Heart left ventricle (tissue), 13 donors: ENCODE measurements around the gene MAP3K10.

Experiments
- CTCF ChIP-seq, 12 donors: fragments of 200-600 bp; sonication (generic) in 4 of 12; IDR thresholded peaks; one replicate each; pipeline versions ENCODE4 v1.5.0 to v1.8.0; 2018 to 2022; ENCODE audit warnings: antibody characterized with exemption in 12 of 12, mild to moderate bottlenecking in 5 of 12
- POLR2A ChIP-seq, 2 donors: fragments of 450-650 bp; IDR thresholded peaks; one replicate each; pipeline ENCODE4 v1.6.1; 2017; ENCODE audit warnings: antibody characterized with exemption in 2 of 2, mild to moderate bottlenecking in 2 of 2, moderate library complexity in 2 of 2
- donor health status: ischemic (EF 13 %, LVEDD 7.1; RV severe dilation, severe dysfunction).
- donor health status: DM: no; HTN: yes; CAD: no.
- donor health status: DM: no; HTN: no; CAD: no.
- donor health status: ischemic (EF 25% LVEDD 6.9; RV normal size, moderate dysfunction).
- donor health status: ischemic (EF 25% LVEDD 5.7; RV mildly dilated, moderate dysfunction).
- donor health status: ischemic (EF 35%, LVEDD 5.7; RV mildly dilated, moderate dysfunction).
- donor health status: nonischemic (EF 11% LVEDD 7.7; RV severe dilation, severe dysfunction).
- donor health status: DM: yes; HTN: yes; CAD: no.
- donor health status: PGD.
- donor health status: ischemic (EF 29% LVEDD 5.4; RV normal size, mild dysfunction).
- donor health status: nonischemic (EF 23%, LVEDD 6.1; RV moderate dilation, normal function).

- TF ChIP-seq CTCF (IDR thresholded peaks at IDR 0.05) = no peak
- TF ChIP-seq POLR2A (IDR thresholded peaks at IDR 0.05) = no peak
These were observed 34.2 kb upstream of the MAP3K10 start for GRCh38 chr19:40157059-40157458.
